Heart right ventricle (tissue), 16 donors: ENCODE measurements around the gene LBHD2. TPM values are rescaled to one million over a fixed set of nuclear protein-coding genes. Genes with fewer than 3 reads are reported as not detected.

Experiments used
- ATAC-seq, 8 donors: fragments of 200-7000 bp; cut with Tn5 transposase; one replicate each; pipeline ENCODE4 v1.9.1; 2020; ENCODE audit warnings: mild to moderate bottlenecking in 8 of 8, moderate library complexity in 8 of 8, moderate number of reproducible peaks in 1 of 8
- DNase-seq, 2 donors: peaks; one replicate each; pipeline ENCODE4 v3.0.0-alpha.2; 2020
- H3K27ac ChIP-seq, 10 donors: fragments of 200-600 bp; sonication (generic) in 2 of 10; one replicate each; pipeline versions ENCODE4 v1.5.0 to v1.8.0; 2020 to 2022; ENCODE audit warnings: mild to moderate bottlenecking in 3 of 10
- H3K27me3 ChIP-seq, 7 donors: fragments of 200-600 bp; one replicate each; pipeline ENCODE4 v1.8.0; 2021 to 2022; ENCODE audit warnings: mild to moderate bottlenecking in 2 of 7
- H3K36me3 ChIP-seq, 9 donors: fragments of 200-600 bp; sonication (generic) in 1 of 9; one replicate each; pipeline versions ENCODE4 v1.5.0 to v1.8.0; 2020 to 2022; ENCODE audit warnings: mild to moderate bottlenecking in 2 of 9
- H3K4me1 ChIP-seq, 9 donors: fragments of 200-600 bp; sonication (generic) in 1 of 9; one replicate each; pipeline versions ENCODE4 v1.5.0 to v1.8.0; 2020 to 2022; ENCODE audit warnings: mild to moderate bottlenecking in 4 of 9
- H3K4me3 ChIP-seq, 10 donors: fragments of 200-600 bp; sonication (generic) in 2 of 10; one replicate each; pipeline versions ENCODE4 v1.5.0 to v1.8.0; 2020 to 2022; ENCODE audit warnings: mild to moderate bottlenecking in 7 of 10, moderate library complexity in 2 of 10
- H3K9me3 ChIP-seq, 11 donors: fragments of 200-600 bp in 10 of 11; sonication (generic) in 2 of 11; one replicate each; pipeline versions ENCODE4 v1.5.0 to v1.8.0; 2013 to 2022; ENCODE audit warnings: mild to moderate bottlenecking in 2 of 11, control low read depth in 1 of 11, moderate library complexity in 1 of 11
- CTCF ChIP-seq, 9 donors: fragments of 200-600 bp; sonication (generic) in 2 of 9; IDR thresholded peaks; one replicate each; pipeline versions ENCODE4 v1.5.0 to v1.8.0; 2021 to 2022; ENCODE audit warnings: antibody characterized with exemption in 9 of 9, mild to moderate bottlenecking in 5 of 9, moderate library complexity in 1 of 9
- WGBS, 2 donors: extraction: QIAGEN DNeasy Blood & Tissue Kit; methylation state at CpG; one replicate each; pipeline ENCODE4 v1.1.7; 2013; ENCODE audit warnings: inconsistent platforms in 1 of 2; 5-methylcytosine and 5-hydroxymethylcytosine counted together
- intact Hi-C, 10 donors: fragments of 100-400 bp; cut with DNase I; formaldehyde crosslinking; loops; one replicate each; pipeline versions ENCODE4 v1.11.1 to v1.14.2; 2022
- polyA plus RNA-seq, 2 donors: library from polyadenylated mRNA; stranded (reverse); fragments of 200-250 nt; gene quantifications; one replicate each; pipeline ENCODE4 v1.2.3, GENCODE V29; 2013
- total RNA-seq, 10 donors: library from RNA; stranded (reverse); fragmentation: NEBNext Ultra II Directional in 3 of 10; extraction: Animal tissue kit (Norgen Biotek cat#: 25700) in 3 of 10; gene quantifications; one replicate each; pipeline versions ENCODE4 v1.2.1 to v1.2.4, GENCODE V29; 2021 to 2023
- donor health status: Arrhythmogenic right ventricular cardiomyopathy.
- donor health status: ischemic (EF 13 %, LVEDD 7.1; RV severe dilation, severe dysfunction).
- donor health status: healthy with polysubstance abuse.
- donor health status: DM: no; HTN: yes; CAD: no.
- donor health status: DM: no; HTN: no; CAD: no.
- donor health status: ischemic (EF 25% LVEDD 6.9; RV normal size, moderate dysfunction).
- donor health status: ischemic (EF 25% LVEDD 5.7; RV mildly dilated, moderate dysfunction).
- donor health status: healthy.
- donor health status: DM: yes; HTN: yes; CAD: no.
- donor health status: Ischemic cardiomyopathy.
- donor health status: ischemic (EF 35%, LVEDD 5.7; RV mildly dilated, moderate dysfunction).
- donor health status: nonischemic (EF 11% LVEDD 7.7; RV severe dilation, severe dysfunction).
- donor health status: DM: yes; HTN: yes; CAD: no.
- donor health status: PGD.
- donor health status: ischemic (EF 29% LVEDD 5.4; RV normal size, mild dysfunction).
- donor health status: nonischemic (EF 23%, LVEDD 6.1; RV moderate dilation, normal function).

LBHD2 gene
- total and polyA plus RNA-seq, 12 donors = 0.19 TPM; not detected in 11

- H3K4me1 ChIP-seq = peaks cover 12 to 63% (median 49%) of the 10 kb centered on the region in 9 donors
Observed at GRCh38 chr14:103056322-103057027, 27.5 kb upstream of the LBHD2 start.

GRCh38 chr14:103057028-103057371 is 27.0 kb upstream of the LBHD2 start:
- WGBS, 2 donors = 0 to 1% methylated on average over 42 to 53 of the region's 53 CpGs
- peaks cover 12 to 60% (median 46%) of the 10 kb centered on the region in 9 donors for H3K4me1 ChIP-seq
- DNase-seq = peak in 1 of 2 donors; percentile 48

More at GRCh38 chr14:103056322-103057027, 27.5 kb upstream of the LBHD2 start:
- 0 to 1% methylated on average over 37 to 50 of the region's 50 CpGs for WGBS, 2 donors
- H3K36me3 ChIP-seq = peaks cover 0 to 15% (median 0%) of the 10 kb centered on the region in 9 donors
- no peak for TF ChIP-seq CTCF (IDR thresholded peaks at IDR 0.05)
- H3K9me3 ChIP-seq = no peaks in the 10 kb centered on the region
- ATAC-seq = peak; percentile 41 to 87 (median 71)
- intact Hi-C loops = loop anchor here in 3 of 10 donors (1.0 to 10.0 kb wide), 5 partner anchors 18 to 788 kb away; partner anchors contain the start of genes PPP1R13B (in 1 of the 3) and RCOR1 (in 1 of the 3)
- peak; percentile 82 to 91 for DNase-seq
- peaks cover 0 to 30% (median 0%) of the 10 kb centered on the region in 7 donors for H3K27me3 ChIP-seq
- peak overlapping the region; percentile 95 to 100 (median 97) for H3K27ac ChIP-seq
- peak overlapping the region; percentile 85 to 100 (median 98) for H3K4me3 ChIP-seq

GRCh38 chr14:103057372-103058163 is 26.4 kb upstream of the LBHD2 start, which contains the start of gene CDC42BPB:
TSS of gene CDC42BPB (minus strand) at chr14:103057549. CDS start at chr14:103057173, 376 bp downstream.
- H3K27ac ChIP-seq = peak within 1 kb of the TSS; percentile 95 to 100 (median 97)
- peaks cover 12 to 55% (median 45%) of the 10 kb centered on the region in 9 donors for H3K4me1 ChIP-seq
- peaks cover 0 to 15% (median 0%) of the 10 kb centered on the region in 9 donors for H3K36me3 ChIP-seq
- H3K4me3 ChIP-seq = peak within 1 kb of the TSS; percentile 85 to 100 (median 98)
- peak; percentile 89 to 91 for DNase-seq
- peaks cover 0 to 30% (median 0%) of the 10 kb centered on the region in 7 donors for H3K27me3 ChIP-seq
- H3K9me3 ChIP-seq = no peaks in the 10 kb centered on the region
- peak; percentile 89 to 96 (median 94) for ATAC-seq
- TF ChIP-seq CTCF (IDR thresholded peaks at IDR 0.05) = no peak
- intact Hi-C loops = loop anchor here in 3 of 10 donors (1.0 to 10.0 kb wide), 5 partner anchors 17 to 787 kb away; partner anchors contain the start of genes PPP1R13B (in 1 of the 3) and RCOR1 (in 1 of the 3)
- WGBS, 2 donors = 0% methylated on average over 89 to 110 of the region's 113 CpGs

More at GRCh38 chr14:103057028-103057371, 27.0 kb upstream of the LBHD2 start:
- peak overlapping the region; percentile 95 to 100 (median 97) for H3K27ac ChIP-seq
- ATAC-seq = peak in 2 of 8 donors; percentile 1 to 3
- TF ChIP-seq CTCF (IDR thresholded peaks at IDR 0.05) = no peak
- intact Hi-C loops = loop anchor here in 3 of 10 donors (1.0 to 10.0 kb wide), 5 partner anchors 18 to 788 kb away; partner anchors contain the start of genes PPP1R13B (in 1 of the 3) and RCOR1 (in 1 of the 3)
- H3K9me3 ChIP-seq = no peaks in the 10 kb centered on the region
- peaks cover 0 to 30% (median 0%) of the 10 kb centered on the region in 7 donors for H3K27me3 ChIP-seq
- peak overlapping the region; percentile 85 to 100 (median 98) for H3K4me3 ChIP-seq
- H3K36me3 ChIP-seq = peaks cover 0 to 15% (median 0%) of the 10 kb centered on the region in 9 donors
